ENCODE measurements around the gene IP6K3. TPM values are rescaled to one million over a fixed set of nuclear protein-coding genes. Genes with fewer than 3 reads are reported as not detected.

The IP6K3 gene
- total RNA-seq, 4 donors from 2014 or later = 0.32 to 5.5 (median 2.8) TPM

DNA sequence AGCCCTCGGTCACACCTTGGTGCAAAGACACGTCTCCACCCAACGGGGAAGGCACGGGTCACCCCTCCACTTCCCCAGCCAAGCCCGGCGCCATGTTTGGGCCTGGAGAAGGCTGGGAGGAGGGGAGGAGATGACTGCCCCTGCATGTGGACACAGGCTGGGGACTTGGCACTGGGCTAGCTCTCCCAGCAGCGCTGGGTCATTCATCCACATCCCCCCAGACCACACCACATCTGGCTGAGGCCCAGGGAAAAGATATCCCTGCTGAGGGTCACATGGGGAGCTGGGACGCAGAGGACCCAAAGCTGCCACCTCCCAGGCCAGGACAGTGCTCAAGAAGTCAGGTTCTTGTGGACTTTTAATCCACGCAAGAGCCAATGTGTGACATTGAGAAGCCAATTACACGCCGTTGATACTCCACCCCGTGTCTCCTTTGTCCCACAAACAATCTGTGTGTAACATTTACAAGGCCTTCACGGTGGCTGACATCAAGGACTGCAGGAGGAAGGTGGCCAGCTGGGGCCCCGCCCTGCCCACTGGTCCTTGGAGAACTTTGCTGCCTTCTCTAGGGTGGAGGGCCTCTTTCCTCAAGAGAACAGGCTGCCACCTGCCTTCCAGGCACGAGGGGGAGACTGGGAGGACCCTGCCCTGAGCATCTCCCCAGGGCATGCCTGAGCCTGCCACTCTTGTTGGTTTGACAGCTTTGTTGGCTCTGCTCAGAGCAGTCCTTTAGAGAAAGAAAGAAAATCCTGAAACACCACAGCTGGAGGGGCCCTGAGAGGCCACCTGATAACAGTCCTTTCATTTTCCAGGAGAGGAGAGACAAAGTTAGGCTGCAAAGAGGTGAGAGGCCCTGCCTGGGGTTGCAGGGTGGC, 5.3 kb upstream of the IP6K3 start:
- no peak for ATAC-seq
- peaks cover 18% of the 10 kb centered on the region for H3K27me3 ChIP-seq
- no peak overlapping the region for H3K4me3 ChIP-seq
- H3K4me1 ChIP-seq = no peaks in the 10 kb centered on the region
- H3K9me3 ChIP-seq = no peaks in the 10 kb centered on the region
- no peaks in the 10 kb centered on the region for H3K36me3 ChIP-seq
- no CpG with 5 or more reads among the region's 15 CpGs for WGBS, 2 donors (ENCODE audit: low coverage in 1 of 2)
- H3K27ac ChIP-seq = no peak overlapping the region
- TF ChIP-seq, protein P1, sequence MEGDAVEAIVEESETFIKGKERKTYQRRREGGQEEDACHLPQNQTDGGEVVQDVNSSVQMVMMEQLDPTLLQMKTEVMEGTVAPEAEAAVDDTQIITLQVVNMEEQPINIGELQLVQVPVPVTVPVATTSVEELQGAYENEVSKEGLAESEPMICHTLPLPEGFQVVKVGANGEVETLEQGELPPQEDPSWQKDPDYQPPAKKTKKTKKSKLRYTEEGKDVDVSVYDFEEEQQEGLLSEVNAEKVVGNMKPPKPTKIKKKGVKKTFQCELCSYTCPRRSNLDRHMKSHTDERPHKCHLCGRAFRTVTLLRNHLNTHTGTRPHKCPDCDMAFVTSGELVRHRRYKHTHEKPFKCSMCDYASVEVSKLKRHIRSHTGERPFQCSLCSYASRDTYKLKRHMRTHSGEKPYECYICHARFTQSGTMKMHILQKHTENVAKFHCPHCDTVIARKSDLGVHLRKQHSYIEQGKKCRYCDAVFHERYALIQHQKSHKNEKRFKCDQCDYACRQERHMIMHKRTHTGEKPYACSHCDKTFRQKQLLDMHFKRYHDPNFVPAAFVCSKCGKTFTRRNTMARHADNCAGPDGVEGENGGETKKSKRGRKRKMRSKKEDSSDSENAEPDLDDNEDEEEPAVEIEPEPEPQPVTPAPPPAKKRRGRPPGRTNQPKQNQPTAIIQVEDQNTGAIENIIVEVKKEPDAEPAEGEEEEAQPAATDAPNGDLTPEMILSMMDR (IDR thresholded peaks at IDR 0.05) = no peak
- no peak for TF ChIP-seq POLR2A (IDR thresholded peaks at IDR 0.05)
- no peak for TF ChIP-seq EP300 (IDR thresholded peaks at IDR 0.05)
- TF ChIP-seq POLR2AphosphoS5 (IDR thresholded peaks at IDR 0.05) = no peak

DNA sequence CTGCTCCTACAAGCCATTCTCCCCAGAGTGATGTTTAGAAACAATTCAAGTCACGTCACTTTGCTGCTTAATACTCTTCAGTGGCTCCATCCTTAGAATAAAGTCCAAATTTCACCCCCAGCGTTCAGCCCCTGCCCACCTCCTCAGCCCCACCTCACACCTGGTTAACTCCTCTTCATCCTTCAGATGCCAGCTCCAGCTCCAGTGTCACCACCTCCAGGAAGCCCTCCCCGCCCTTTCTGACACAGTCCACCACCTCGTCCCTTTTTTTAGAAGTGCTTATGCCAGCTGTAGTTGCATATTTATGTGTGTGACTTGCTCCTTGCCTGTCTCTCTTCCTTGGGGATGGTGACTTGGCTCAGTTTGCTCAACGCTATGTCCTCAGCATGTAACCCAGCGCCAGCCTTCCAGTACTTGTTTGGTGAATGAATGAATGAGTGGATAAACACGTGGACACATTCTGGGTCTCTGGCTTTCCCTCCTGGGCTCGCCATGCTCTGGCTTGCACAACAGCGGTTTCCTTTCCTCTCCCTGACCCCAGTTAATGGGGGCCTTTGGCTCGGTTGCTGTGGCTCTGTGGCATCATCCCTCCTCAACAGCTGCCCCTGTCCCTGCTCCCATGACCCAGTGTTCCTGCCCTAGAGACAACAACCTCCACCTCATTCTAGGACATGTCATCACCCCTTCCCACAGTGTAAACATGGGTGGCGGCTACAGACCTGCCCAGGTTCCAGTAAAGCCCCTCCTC, 3.7 kb upstream of the IP6K3 start:
- no peaks in the 10 kb centered on the region for H3K9me3 ChIP-seq
- H3K27me3 ChIP-seq = peaks cover 25% of the 10 kb centered on the region
- H3K27ac ChIP-seq = no peak overlapping the region
- no peak for TF ChIP-seq EP300 (IDR thresholded peaks at IDR 0.05)
- no peak for TF ChIP-seq POLR2AphosphoS5 (IDR thresholded peaks at IDR 0.05)
- no peak for TF ChIP-seq POLR2A (IDR thresholded peaks at IDR 0.05)
- TF ChIP-seq, protein P1 (IDR thresholded peaks at IDR 0.05) = no peak
- no peak overlapping the region for H3K4me3 ChIP-seq
- no peaks in the 10 kb centered on the region for H3K36me3 ChIP-seq
- 42 to 54% methylated on average over 6 to 8 of the region's 11 CpGs for WGBS, 2 donors (ENCODE audit: low coverage in 1 of 2)
- H3K4me1 ChIP-seq = peaks cover 0 to 8% (median 0%) of the 10 kb centered on the region in 3 donors
- ATAC-seq = peak; percentile 37

DNA sequence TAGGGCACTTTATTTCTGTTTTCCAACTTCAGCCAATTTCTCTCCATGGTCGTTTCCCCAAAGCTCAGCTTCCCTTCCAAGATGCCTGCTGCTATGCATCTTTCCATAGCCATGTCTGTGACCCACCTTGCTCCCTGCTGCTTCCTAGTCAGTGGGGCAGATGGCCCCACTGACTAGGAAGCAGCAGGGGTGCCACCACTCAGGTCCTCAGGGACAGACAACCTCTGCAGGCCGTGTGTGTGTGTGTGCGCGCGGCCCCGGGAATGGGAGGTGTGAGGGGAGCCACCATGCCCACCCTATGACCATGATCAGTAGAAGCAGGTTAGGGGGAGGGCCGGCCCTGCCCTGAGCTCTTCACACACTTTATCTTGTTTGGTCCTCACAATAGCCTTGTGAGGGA, 2.7 kb upstream of the IP6K3 start:
- no peak overlapping the region for H3K4me3 ChIP-seq
- 69 to 77% methylated on average over 1 to 2 of the region's 7 CpGs for WGBS, 2 donors (ENCODE audit: low coverage in 1 of 2)
- H3K4me1 ChIP-seq = peaks cover 0 to 17% (median 0%) of the 10 kb centered on the region in 3 donors
- TF ChIP-seq POLR2AphosphoS5 (IDR thresholded peaks at IDR 0.05) = no peak
- no peak for TF ChIP-seq EP300 (IDR thresholded peaks at IDR 0.05)
- no peak for TF ChIP-seq POLR2A (IDR thresholded peaks at IDR 0.05)
- TF ChIP-seq, protein P1 (IDR thresholded peaks at IDR 0.05) = no peak
- no peak overlapping the region for H3K27ac ChIP-seq
- H3K9me3 ChIP-seq = no peaks in the 10 kb centered on the region
- ATAC-seq = no peak
- peaks cover 22% of the 10 kb centered on the region for H3K27me3 ChIP-seq
- no peaks in the 10 kb centered on the region for H3K36me3 ChIP-seq

DNA sequence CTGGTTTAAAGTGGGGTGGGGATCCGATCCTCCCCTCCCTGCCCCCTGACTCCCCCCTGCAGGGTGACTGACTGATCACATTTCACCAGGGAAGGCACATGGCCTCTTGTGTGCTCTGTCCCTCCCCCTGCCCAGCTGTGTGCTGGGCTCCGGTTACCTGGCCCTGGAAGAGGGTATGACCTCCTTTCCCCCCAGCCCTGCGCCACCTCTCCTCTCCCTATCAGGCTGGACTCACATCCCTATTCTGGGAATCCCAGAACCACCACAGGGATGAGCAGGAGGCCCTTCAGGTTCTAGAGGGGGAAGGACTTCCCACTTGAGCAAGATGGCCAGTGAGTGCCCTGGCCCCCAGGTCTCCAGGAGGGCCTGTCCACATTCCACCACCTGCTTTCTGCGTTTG, 2.1 kb upstream of the IP6K3 start:
- no peaks in the 10 kb centered on the region for H3K36me3 ChIP-seq

DNA sequence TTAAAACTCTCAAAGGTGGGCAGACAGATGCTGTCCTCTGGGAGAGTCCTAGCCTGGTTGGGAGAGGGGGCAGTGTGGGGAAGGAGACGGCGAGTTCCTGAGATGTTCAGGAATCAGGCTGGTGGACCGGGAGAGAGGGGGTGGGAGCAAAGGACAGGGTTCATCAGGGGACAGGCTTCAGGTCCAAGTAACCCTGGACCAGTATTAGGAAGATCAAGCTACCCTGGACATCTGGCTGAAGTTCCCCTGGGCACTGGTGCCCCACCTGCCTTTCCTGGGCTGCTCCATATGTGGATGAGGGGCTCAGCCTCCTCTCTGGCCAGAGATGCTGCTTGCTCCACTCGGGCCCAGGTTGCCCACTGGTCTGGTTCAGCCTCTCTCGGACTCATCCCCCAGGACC, 1.1 kb upstream of the IP6K3 start:
- no peak overlapping the region for H3K4me3 ChIP-seq
- no peak for ATAC-seq
- TF ChIP-seq, protein P1 (IDR thresholded peaks at IDR 0.05) = no peak
- TF ChIP-seq POLR2AphosphoS5 (IDR thresholded peaks at IDR 0.05) (no peak), EP300 (IDR thresholded peaks at IDR 0.05) (no peak), POLR2A (IDR thresholded peaks at IDR 0.05) (no peak)
- peaks cover 0 to 19% (median 0%) of the 10 kb centered on the region in 3 donors for H3K4me1 ChIP-seq
- peaks cover 31% of the 10 kb centered on the region for H3K27me3 ChIP-seq
- WGBS, 2 donors (ENCODE audit: low coverage in 1 of 2) = 100% methylated on average over 1 of the region's 5 CpGs; no CpG with 5 or more reads in 1 of the 2 donors
- no peaks in the 10 kb centered on the region for H3K9me3 ChIP-seq
- no peaks in the 10 kb centered on the region for H3K36me3 ChIP-seq
- H3K27ac ChIP-seq = no peak overlapping the region

More for the DNA sequence above, 2.1 kb upstream of the IP6K3 start:
- Histone ChIP-seq H3K4me1 (peaks cover 0 to 19% (median 0%) of the 10 kb centered on the region in 3 donors), H3K9me3 (no peaks in the 10 kb centered on the region), H3K27me3 (peaks cover 22% of the 10 kb centered on the region), H3K27ac (no peak overlapping the region), H3K4me3 (no peak overlapping the region)
- TF ChIP-seq POLR2AphosphoS5 (IDR thresholded peaks at IDR 0.05) = no peak
- no peak for TF ChIP-seq EP300 (IDR thresholded peaks at IDR 0.05)
- no peak for ATAC-seq
- 76% methylated on average over 3 of the region's 4 CpGs; no CpG with 5 or more reads in 1 of the 2 donors for WGBS, 2 donors (ENCODE audit: low coverage in 1 of 2)
